Activated B cell treated with CpG ODN at 0.5 μM for 24 hours (primary cell): ENCODE data around the gene EP400. TPM values are rescaled to one million over a fixed set of nuclear protein-coding genes. Genes with fewer than 3 reads are reported as not detected.

Source experiments
- ATAC-seq: fragments of 200-7000 bp; cut with Tn5 transposase; one replicate; pipeline ENCODE4 v1.10.0; 2021; ENCODE audit warnings: low read depth, mild to moderate bottlenecking, moderate library complexity
- CTCF ChIA-PET: fragments of 350-600 bp; sonication (Branson Sonifier 250); formaldehyde crosslinking; loops from one replicate; lab custom pipeline; 2021; ENCODE audit warnings: antibody characterized with exemption; lab: Charles Lee
- POLR2A ChIA-PET: fragments of 350-600 bp; sonication (Branson Sonifier 250); formaldehyde crosslinking; loops from one replicate; lab custom pipeline; 2021; ENCODE audit warnings: antibody characterized with exemption; lab: Charles Lee
- DNase-seq: peaks from one replicate; pipeline ENCODE4 v3.0.0; 2022
- H3K27ac Mint-ChIP-seq: one replicate; pipeline ENCODE4 v1.8.0; 2020; ENCODE audit warnings: mixed read lengths
- H3K27me3 Mint-ChIP-seq: one replicate; pipeline ENCODE4 v1.8.0; 2021; ENCODE audit warnings: mixed read lengths
- H3K36me3 Mint-ChIP-seq: one replicate; pipeline ENCODE4 v1.8.0; 2021; ENCODE audit warnings: low read depth, mixed read lengths
- H3K4me1 Mint-ChIP-seq: one replicate; pipeline ENCODE4 v1.8.0; 2021; ENCODE audit warnings: mixed read lengths
- H3K4me3 Mint-ChIP-seq: one replicate; pipeline ENCODE4 v1.8.0; 2020; ENCODE audit warnings: mild to moderate bottlenecking, mixed read lengths
- H3K9me3 Mint-ChIP-seq: one replicate; pipeline ENCODE4 v1.8.0; 2020; ENCODE audit warnings: mixed read lengths
- CTCF ChIP-seq: fragments of 200-600 bp; IDR thresholded peaks from one replicate; pipeline ENCODE4 v1.8.0; 2022; ENCODE audit warnings: antibody characterized with exemption, mild to moderate bottlenecking
- intact Hi-C: fragments of 100-400 bp; cut with micrococcal nuclease; formaldehyde crosslinking; loops from one replicate; pipeline ENCODE4 v1.15.1; 2024
- total RNA-seq: library from RNA; stranded (reverse); gene quantifications from 2 replicates; pipeline ENCODE4 v1.2.3, GENCODE V29; 2022

Gene EP400
- total RNA-seq, 1 donor from 2014 or later, result 65.6 TPM

DNA sequence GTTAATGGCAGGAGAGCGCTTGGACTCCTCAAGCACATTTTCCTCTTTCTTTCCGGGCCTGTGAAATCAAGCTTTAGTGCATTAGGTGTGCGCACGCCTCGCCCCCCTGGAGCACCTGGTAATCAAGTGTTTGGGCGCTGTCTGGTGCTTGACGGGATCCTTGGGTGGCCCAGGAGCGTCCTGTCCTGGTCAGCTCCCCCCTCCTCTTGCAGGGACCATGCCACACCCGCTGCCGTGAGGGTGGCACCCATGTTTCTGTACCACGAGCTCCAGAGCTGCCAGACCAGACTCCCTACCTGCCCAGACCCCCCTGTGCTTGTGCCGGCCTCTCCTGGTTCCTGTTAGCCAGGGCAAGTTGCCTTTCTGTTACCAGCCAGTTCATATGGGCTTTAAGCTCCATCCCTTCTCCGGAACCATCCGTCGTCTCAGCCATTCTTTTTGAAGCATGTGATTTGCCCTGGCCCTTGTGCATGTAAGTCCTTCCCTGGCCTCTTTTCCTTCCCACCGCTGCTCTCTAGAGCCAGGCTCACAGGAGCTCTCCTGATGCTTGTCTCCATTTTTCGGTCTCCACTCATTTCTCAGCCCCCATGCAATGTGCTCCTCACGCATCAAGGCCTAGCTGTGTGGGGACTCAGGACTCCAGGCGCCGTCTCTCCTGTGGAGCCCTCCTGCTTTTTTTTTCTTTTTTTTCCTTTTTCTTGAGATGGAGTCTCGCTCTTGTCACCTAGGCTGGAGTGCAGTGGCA lies 66.1 kb downstream of the EP400 start:
- ChIA-PET CTCF (no interaction called here), POLR2A (no interaction called here)
- TF ChIP-seq CTCF, result no peak
- Mint-ChIP-seq H3K27ac (no peak overlapping the region), H3K27me3 (no peaks in the 10 kb centered on the region), H3K4me1 (no peaks in the 10 kb centered on the region), H3K9me3 (no peaks in the 10 kb centered on the region), H3K4me3 (no peak overlapping the region), H3K36me3 (peaks cover 97% of the 10 kb centered on the region)
- ATAC-seq (no peak), DNase-seq (no peak)
- intact Hi-C loops, result no loop called here

DNA sequence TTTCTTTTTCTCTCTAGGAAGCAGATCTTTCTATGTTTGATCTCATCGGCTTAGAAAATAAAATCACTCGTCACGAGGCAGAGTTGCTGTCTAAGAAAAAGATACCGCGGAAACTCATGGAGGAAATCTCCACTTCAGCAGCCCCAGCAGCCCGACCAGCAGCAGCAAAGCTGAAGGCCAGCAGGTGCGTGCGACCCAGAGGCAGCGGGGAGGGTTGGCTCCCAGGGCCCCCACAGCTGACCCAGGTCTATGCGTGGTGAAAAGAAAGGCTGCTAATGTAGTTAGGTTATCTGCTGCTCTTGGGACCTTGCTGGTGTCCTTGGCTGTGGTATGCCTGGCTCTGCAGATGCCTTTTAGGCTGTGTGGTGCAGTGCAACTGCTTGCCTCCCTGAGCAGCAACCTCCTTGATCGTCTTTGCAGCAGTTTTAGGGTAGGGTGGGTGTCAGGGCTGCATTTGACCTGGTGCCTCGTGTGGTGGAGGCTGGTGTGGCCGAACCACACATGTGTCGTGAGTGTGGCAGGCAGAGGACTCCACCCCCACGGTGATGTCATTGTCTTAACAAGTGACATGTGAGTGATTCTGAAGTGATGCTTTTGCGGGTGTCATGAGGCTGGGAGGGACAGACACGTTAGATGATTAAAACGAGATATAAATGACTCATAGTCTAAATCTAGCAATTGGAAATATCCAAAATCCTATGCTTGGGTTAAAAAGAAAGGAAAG lies 68.6 kb downstream of the EP400 start:
- no peak overlapping the region for H3K4me3 Mint-ChIP-seq
- intact Hi-C loops, result no loop called here
- no peak for TF ChIP-seq CTCF
- DNase-seq (no peak), ATAC-seq (no peak)
- ChIA-PET POLR2A (no interaction called here), CTCF (no interaction called here)
- H3K36me3 Mint-ChIP-seq, result peaks cover 89% of the 10 kb centered on the region
- no peaks in the 10 kb centered on the region for H3K4me1 Mint-ChIP-seq
- no peaks in the 10 kb centered on the region for H3K9me3 Mint-ChIP-seq
- no peaks in the 10 kb centered on the region for H3K27me3 Mint-ChIP-seq
- H3K27ac Mint-ChIP-seq, result no peak overlapping the region

DNA sequence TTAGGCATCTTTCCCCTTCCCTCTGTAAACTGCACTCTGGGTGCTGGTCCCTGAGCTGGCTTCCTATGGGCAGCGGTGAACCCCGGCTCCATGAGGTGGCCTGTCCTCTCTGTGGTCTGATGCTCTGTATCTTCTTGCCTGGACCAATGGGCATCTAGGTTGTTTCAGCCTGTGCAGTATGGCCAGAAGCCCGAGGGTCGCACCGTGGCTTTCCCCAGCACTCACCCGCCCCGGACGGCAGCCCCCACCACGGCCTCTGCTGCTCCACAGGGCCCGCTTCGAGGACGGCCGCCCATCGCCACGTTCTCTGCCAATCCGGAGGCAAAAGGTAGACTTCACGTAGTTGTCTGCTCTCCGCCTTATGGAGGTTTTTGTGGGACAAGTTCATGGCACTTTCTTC lies 70.1 kb downstream of the EP400 start:
- POLR2A ChIA-PET, result no interaction called here
- H3K36me3 Mint-ChIP-seq, result peaks cover 88% of the 10 kb centered on the region

DNA sequence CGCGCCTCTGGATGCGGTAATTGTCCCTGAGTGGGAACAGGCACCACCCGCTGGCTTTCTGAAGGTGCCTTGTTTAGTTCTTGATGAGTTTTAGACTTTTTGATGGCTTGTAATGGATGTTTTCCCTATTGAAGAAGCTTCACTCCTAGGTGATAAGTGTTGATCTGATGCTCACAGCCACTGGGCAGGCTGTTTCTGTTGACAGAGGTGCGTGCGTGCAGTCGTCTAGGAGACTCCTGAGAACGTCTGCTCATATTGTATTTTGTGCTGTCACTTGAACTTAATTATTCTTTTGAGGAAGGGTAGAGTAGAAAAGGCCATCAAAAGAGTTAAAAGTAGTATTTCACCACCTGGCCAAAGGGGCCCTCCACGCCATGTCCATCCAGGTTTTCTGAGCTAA lies 70.5 kb downstream of the EP400 start:
- Mint-ChIP-seq H3K4me3 (no peak overlapping the region), H3K9me3 (no peaks in the 10 kb centered on the region), H3K36me3 (peaks cover 88% of the 10 kb centered on the region), H3K27ac (no peak overlapping the region), H3K27me3 (no peaks in the 10 kb centered on the region), H3K4me1 (no peaks in the 10 kb centered on the region)
- intact Hi-C loops, result no loop called here
- ATAC-seq, result no peak
- ChIA-PET CTCF (no interaction called here), POLR2A (interaction anchor here (0.6 kb wide), 1 partner anchor 1120 kb away, joined by 8 read pairs; no protein-coding TSS in a partner anchor)
- no peak for DNase-seq
- no peak for TF ChIP-seq CTCF

More for the DNA sequence above, 70.1 kb downstream of the EP400 start:
- no peaks in the 10 kb centered on the region for H3K9me3 Mint-ChIP-seq
- ATAC-seq (no peak), DNase-seq (no peak)
- H3K4me3 Mint-ChIP-seq, result no peak overlapping the region
- TF ChIP-seq CTCF, result no peak
- no peaks in the 10 kb centered on the region for H3K4me1 Mint-ChIP-seq
- H3K27ac Mint-ChIP-seq, result no peak overlapping the region
- no peaks in the 10 kb centered on the region for H3K27me3 Mint-ChIP-seq
- intact Hi-C loops, result no loop called here
- CTCF ChIA-PET, result no interaction called here

DNA sequence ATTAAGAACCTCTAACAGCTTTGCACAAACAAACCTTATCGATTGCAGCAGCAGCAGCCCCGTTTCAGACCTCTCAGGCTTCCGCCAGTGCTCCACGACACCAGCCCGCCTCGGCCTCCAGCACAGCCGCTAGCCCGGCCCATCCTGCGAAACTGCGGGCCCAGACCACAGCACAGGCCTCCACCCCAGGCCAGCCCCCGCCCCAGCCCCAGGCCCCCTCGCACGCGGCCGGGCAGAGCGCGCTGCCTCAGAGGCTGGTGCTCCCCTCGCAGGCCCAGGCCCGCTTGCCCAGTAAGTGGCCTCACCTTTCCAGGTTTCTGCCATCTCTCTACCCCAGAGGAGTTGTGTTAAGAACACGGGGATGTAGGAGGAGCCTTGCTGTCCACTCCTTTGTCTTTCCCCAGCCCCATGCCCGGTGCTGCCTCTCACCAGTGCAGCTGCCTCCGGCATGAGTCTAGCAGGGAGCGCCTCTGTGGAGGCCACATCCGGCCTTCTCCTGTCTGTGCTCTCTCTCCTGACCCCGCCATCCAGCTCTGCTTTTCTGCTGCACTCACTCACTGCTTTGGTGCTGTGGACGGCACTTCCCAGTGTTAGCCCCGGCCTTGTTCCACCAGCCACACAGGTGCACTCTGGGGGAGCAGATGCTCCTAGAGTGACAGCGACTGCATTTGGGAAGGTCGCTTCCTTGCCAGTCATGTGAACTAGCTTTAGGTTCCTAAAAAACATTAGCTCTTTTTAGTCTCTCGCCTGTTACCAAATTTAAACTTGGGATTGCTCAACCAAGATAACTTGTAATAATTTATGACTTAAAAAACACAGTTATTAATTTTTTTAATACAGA lies 71.5 kb downstream of the EP400 start:
- intact Hi-C loops, result no loop called here
- no peak for TF ChIP-seq CTCF
- Mint-ChIP-seq H3K4me1 (no peaks in the 10 kb centered on the region), H3K27me3 (no peaks in the 10 kb centered on the region), H3K9me3 (no peaks in the 10 kb centered on the region), H3K27ac (no peak overlapping the region), H3K4me3 (no peak overlapping the region), H3K36me3 (peaks cover 88% of the 10 kb centered on the region)
- POLR2A ChIA-PET, result no interaction called here
- DNase-seq, result no peak
- CTCF ChIA-PET, result no interaction called here
- ATAC-seq, result no peak
